Fibroblast of lung (primary cell): ENCODE results near the gene TUT1. TPM values are rescaled to one million over a fixed set of nuclear protein-coding genes. Genes with fewer than 3 reads are reported as not detected.

Experiments used
- DNase-seq, 2 donors: peaks; one replicate each; pipeline versions ENCODE4 v3.0.0 to v3.0.0-alpha.2; 2010; ENCODE audit warnings: low read depth in 2 of 2
- H2AFZ ChIP-seq: 2 replicates; pipeline ENCODE4 v1.5.1; 2012; ENCODE audit warnings: low read length, control low read depth, inconsistent platforms
- H3K27ac ChIP-seq: 2 replicates; pipeline ENCODE4 v1.5.1; 2011; ENCODE audit warnings: low read length, control low read depth; ENCODE audit not compliant: insufficient read depth
- H3K27me3 ChIP-seq: 2 replicates; pipeline ENCODE4 v1.5.1; 2011; ENCODE audit warnings: mild to moderate bottlenecking, low read length; ENCODE audit not compliant: control insufficient read depth, insufficient read depth
- H3K36me3 ChIP-seq: 2 replicates; pipeline ENCODE4 v1.5.1; 2011; ENCODE audit warnings: low read length; ENCODE audit not compliant: control insufficient read depth, insufficient read depth
- H3K4me1 ChIP-seq: 2 replicates; pipeline ENCODE4 v1.5.1; 2011; ENCODE audit warnings: low read length; ENCODE audit not compliant: control insufficient read depth, insufficient read depth; ENCODE audit errors: extremely low read depth
- H3K4me2 ChIP-seq: 2 replicates; pipeline ENCODE4 v1.5.1; 2011; ENCODE audit warnings: low read length, control low read depth; ENCODE audit not compliant: insufficient read depth; ENCODE audit errors: extremely low read depth
- H3K4me3 ChIP-seq, 4 experiments: fragments of 200-600 bp in 1 of 4; sonication (generic) in 1 of 4; replicated peaks in 1 of 4; 2 replicates each; pipeline ENCODE4 v1.5.1; 2011 to 2016; ENCODE audit warnings: low read length in 4 of 4, low read depth in 3 of 4, mild to moderate bottlenecking in 3 of 4, control low read depth in 2 of 4, inconsistent platforms in 1 of 4, mixed read lengths in 1 of 4; ENCODE audit not compliant: insufficient read depth in 1 of 4; ENCODE audit errors: control extremely low read depth in 1 of 4
- H3K79me2 ChIP-seq: 2 replicates; pipeline ENCODE4 v1.5.1; 2012; ENCODE audit warnings: mild to moderate bottlenecking, low read length, inconsistent platforms; ENCODE audit not compliant: control insufficient read depth, insufficient read depth
- H3K9ac ChIP-seq: 2 replicates; pipeline ENCODE4 v1.5.1; 2011; ENCODE audit warnings: mild to moderate bottlenecking, low read length, control low read depth; ENCODE audit not compliant: insufficient read depth
- H3K9me3 ChIP-seq: 2 replicates; pipeline ENCODE4 v1.5.1; 2012; ENCODE audit warnings: low read depth, low read length; ENCODE audit not compliant: control insufficient read depth, insufficient read depth
- H4K20me1 ChIP-seq: 2 replicates; pipeline ENCODE4 v1.5.1; 2011; ENCODE audit warnings: low read length; ENCODE audit not compliant: control insufficient read depth, insufficient read depth; ENCODE audit errors: extremely low read depth
- CTCF ChIP-seq, 2 donors: IDR thresholded peaks in 1 of 2; conservative IDR thresholded peaks in 1 of 2; 1 replicate in 1 of 2; 2 replicates in 1 of 2; pipeline ENCODE4 v1.5.1; 2011 to 2012; ENCODE audit warnings: low read length in 2 of 2, control low read depth in 1 of 2, inconsistent platforms in 1 of 2, low read depth in 1 of 2, mild to moderate bottlenecking in 1 of 2
- EZH2 ChIP-seq: IDR thresholded peaks from 2 replicates; pipeline ENCODE4 v1.5.1; 2012; ENCODE audit warnings: low read length, control low read depth, mild to moderate bottlenecking; ENCODE audit errors: missing control alignments
- polyA plus RNA-seq, 2 donors: library from polyadenylated mRNA; depleted of rRNA in 1 of 2; stranded (reverse) in 1 of 2; unstranded in 1 of 2; fragments of >200 nt; gene quantifications; 2 replicates each; pipeline ENCODE4 v1.2.1, GENCODE V29; 2011 to 2012; ENCODE audit warnings: missing spikeins in 1 of 2
- total RNA-seq: library from RNA; depleted of rRNA; stranded (reverse); fragments of >200 nt; gene quantifications from 2 replicates; pipeline ENCODE4 v1.2.1, GENCODE V29; 2014

Gene TUT1
- total and polyA plus RNA-seq, 2 donors (not counting 1 experiment from before 2014, with no cell fraction given), result 5.5 to 7.8 TPM

- peaks cover 56% of the 10 kb centered on the region for H3K79me2 ChIP-seq
- TF ChIP-seq EZH2, result no peak
- TF ChIP-seq CTCF (conservative IDR thresholded peaks at IDR 0.05 in 1 of 2, IDR thresholded peaks at IDR 0.05 in 1 of 2; ENCODE audit: low read depth in 1 of 2, low read length in 2 of 2), result no peak
- H2AFZ ChIP-seq, result peak overlapping the region; percentile 11
- peak overlapping the region; percentile 88 for H3K27ac ChIP-seq
- H3K9me3 ChIP-seq, result no peaks in the 10 kb centered on the region
- H3K4me3 ChIP-seq, result peak overlapping the region; percentile 30 to 86 (median 64)
- H3K4me2 ChIP-seq, result peak overlapping the region; percentile 97
- peaks cover 10% of the 10 kb centered on the region for H3K36me3 ChIP-seq
- H3K4me1 ChIP-seq, result peaks cover 13% of the 10 kb centered on the region
- no peaks in the 10 kb centered on the region for H4K20me1 ChIP-seq
- no peaks in the 10 kb centered on the region for H3K27me3 ChIP-seq
- H3K9ac ChIP-seq, result peak overlapping the region; percentile 92
- peak in 1 of 2 donors; percentile 36 for DNase-seq
These were observed 16.8 kb downstream of the TUT1 start for GRCh38 chr11:62574363-62575071.

- peak; percentile 100 for DNase-seq
- peaks cover 12% of the 10 kb centered on the region for H3K36me3 ChIP-seq
- H3K79me2 ChIP-seq, result peaks cover 60% of the 10 kb centered on the region
- H3K27me3 ChIP-seq, result no peaks in the 10 kb centered on the region
- H4K20me1 ChIP-seq, result no peaks in the 10 kb centered on the region
- H3K27ac ChIP-seq, result peak within 1 kb of the TSS; percentile 88
- H3K4me3 ChIP-seq, result peak within 1 kb of the TSS; percentile 96 to 99 (median 99)
- H3K4me1 ChIP-seq, result peaks cover 13% of the 10 kb centered on the region
- peak within 1 kb of the TSS; percentile 97 for H3K4me2 ChIP-seq
- TF ChIP-seq CTCF (conservative IDR thresholded peaks at IDR 0.05 in 1 of 2, IDR thresholded peaks at IDR 0.05 in 1 of 2; ENCODE audit: low read depth in 1 of 2, low read length in 2 of 2) (no peak), EZH2 (no peak)
- peak within 1 kb of the TSS; percentile 71 for H2AFZ ChIP-seq
- H3K9me3 ChIP-seq, result no peaks in the 10 kb centered on the region
- H3K9ac ChIP-seq, result peak within 1 kb of the TSS; percentile 92
These were observed 17.5 kb downstream of the TUT1 start, which contains the start of gene EEF1G for GRCh38 chr11:62573592-62574362. TSS of gene EEF1G (minus strand) at chr11:62573891. CDS start at chr11:62573842, 49 bp downstream.

GRCh38 chr11:62573006-62573591 is 18.2 kb downstream of the TUT1 start:
- H3K27ac ChIP-seq, result peak overlapping the region; percentile 81
- no peaks in the 10 kb centered on the region for H3K27me3 ChIP-seq
- H3K36me3 ChIP-seq, result peaks cover 12% of the 10 kb centered on the region
- H3K9ac ChIP-seq, result peak overlapping the region; percentile 81
- H3K4me1 ChIP-seq, result peaks cover 13% of the 10 kb centered on the region
- peak overlapping the region; percentile 96 to 99 (median 99) for H3K4me3 ChIP-seq
- no peaks in the 10 kb centered on the region for H3K9me3 ChIP-seq
- H2AFZ ChIP-seq, result peak overlapping the region; percentile 71
- no peak for DNase-seq
- H3K4me2 ChIP-seq, result peak overlapping the region; percentile 89
- TF ChIP-seq CTCF (conservative IDR thresholded peaks at IDR 0.05 in 1 of 2, IDR thresholded peaks at IDR 0.05 in 1 of 2; ENCODE audit: low read depth in 1 of 2, low read length in 2 of 2) (no peak), EZH2 (no peak)
- peaks cover 63% of the 10 kb centered on the region for H3K79me2 ChIP-seq
- no peaks in the 10 kb centered on the region for H4K20me1 ChIP-seq
